Measurements from ENCODE around the gene WHRN.

DNA sequence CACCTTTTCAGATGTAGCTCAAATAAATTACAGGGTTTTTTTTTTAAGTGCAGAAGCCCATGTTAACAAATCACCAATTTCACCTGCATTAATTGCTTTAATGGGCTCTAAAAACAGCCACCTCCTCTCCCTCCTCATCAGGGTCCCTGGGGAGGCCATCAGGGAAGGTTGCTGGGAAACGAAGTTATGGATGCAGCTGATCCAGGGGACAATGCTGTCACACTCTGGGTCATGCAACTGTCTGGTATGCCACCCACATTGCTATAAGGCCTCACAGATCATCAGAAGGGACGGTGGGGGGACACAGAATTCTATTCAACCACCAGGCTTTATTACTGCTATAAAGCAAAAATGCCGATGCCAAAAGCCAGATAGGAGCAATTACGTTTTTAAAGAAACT is 9.3 kb downstream of the WHRN start:
- TF ChIP-seq SRF (IDR thresholded peaks at IDR 0.05; ENCODE audit: low read depth, low read length) = no peak
- TF ChIP-seq, protein P1, sequence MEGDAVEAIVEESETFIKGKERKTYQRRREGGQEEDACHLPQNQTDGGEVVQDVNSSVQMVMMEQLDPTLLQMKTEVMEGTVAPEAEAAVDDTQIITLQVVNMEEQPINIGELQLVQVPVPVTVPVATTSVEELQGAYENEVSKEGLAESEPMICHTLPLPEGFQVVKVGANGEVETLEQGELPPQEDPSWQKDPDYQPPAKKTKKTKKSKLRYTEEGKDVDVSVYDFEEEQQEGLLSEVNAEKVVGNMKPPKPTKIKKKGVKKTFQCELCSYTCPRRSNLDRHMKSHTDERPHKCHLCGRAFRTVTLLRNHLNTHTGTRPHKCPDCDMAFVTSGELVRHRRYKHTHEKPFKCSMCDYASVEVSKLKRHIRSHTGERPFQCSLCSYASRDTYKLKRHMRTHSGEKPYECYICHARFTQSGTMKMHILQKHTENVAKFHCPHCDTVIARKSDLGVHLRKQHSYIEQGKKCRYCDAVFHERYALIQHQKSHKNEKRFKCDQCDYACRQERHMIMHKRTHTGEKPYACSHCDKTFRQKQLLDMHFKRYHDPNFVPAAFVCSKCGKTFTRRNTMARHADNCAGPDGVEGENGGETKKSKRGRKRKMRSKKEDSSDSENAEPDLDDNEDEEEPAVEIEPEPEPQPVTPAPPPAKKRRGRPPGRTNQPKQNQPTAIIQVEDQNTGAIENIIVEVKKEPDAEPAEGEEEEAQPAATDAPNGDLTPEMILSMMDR (IDR thresholded peaks at IDR 0.05; ENCODE audit: control extremely low read depth in 1 of 3, insufficient read depth in 1 of 3, low read depth in 1 of 3, low read length in 3 of 3) = no peak
- TF ChIP-seq KDM4A (IDR thresholded peaks at IDR 0.05; ENCODE audit: low read depth, low read length, severe bottlenecking) = no peak
- TF ChIP-seq, protein P2, sequence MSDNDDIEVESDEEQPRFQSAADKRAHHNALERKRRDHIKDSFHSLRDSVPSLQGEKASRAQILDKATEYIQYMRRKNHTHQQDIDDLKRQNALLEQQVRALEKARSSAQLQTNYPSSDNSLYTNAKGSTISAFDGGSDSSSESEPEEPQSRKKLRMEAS (IDR thresholded peaks at IDR 0.05) = no peak
- TF ChIP-seq CEBPB (IDR thresholded peaks at IDR 0.05; ENCODE audit: low read depth, low read length) = no peak
- no peak for TF ChIP-seq HDAC6 (IDR thresholded peaks at IDR 0.05; ENCODE audit: low read depth, low read length)
- TF ChIP-seq RFX5 (IDR thresholded peaks at IDR 0.05; ENCODE audit: borderline replicate concordance, low read depth, low read length) = no peak

Measured in H1 (cell line).